ENCODE measurements around the gene PDXK.
A peak's percentile ranks its signal among the peaks of the same experiment; 100 is the strongest.

PDXK gene

GRCh38 chr21:43723648-43724047 lies 4.7 kb downstream of the PDXK start:
- no peak for DNase-seq

GRCh38 chr21:43726686-43727518 lies 8.0 kb downstream of the PDXK start:
- peak in 3 of 51 donors; percentile 22 to 62 (median 33) for DNase-seq

- DNase-seq: peak in 14 of 51 donors; percentile 25 to 62 (median 40)
Measured at GRCh38 chr21:43727519-43728153, 8.7 kb downstream of the PDXK start.

- DNase-seq: peak in 4 of 51 donors; percentile 48 to 61 (median 52)
Measured at GRCh38 chr21:43728154-43728466, 9.2 kb downstream of the PDXK start.

- peak; percentile 38 to 95 (median 85) for DNase-seq
Measured at GRCh38 chr21:43728467-43729390, 9.8 kb downstream of the PDXK start.

GRCh38 chr21:43731476-43731875 lies 12.5 kb downstream of the PDXK start:
- DNase-seq: peak in 1 of 51 donors; percentile 59

- DNase-seq: peak in 22 of 51 donors; percentile 24 to 66 (median 40)
Measured at GRCh38 chr21:43731891-43732711, 13.2 kb downstream of the PDXK start.

GRCh38 chr21:43733060-43733459 lies 14.1 kb downstream of the PDXK start:
- DNase-seq: no peak

- DNase-seq: peak in 8 of 51 donors; percentile 16 to 70 (median 36)
Measured at GRCh38 chr21:43733529-43734071, 14.7 kb downstream of the PDXK start.

- no peak for DNase-seq
Measured at GRCh38 chr21:43734131-43734927, 15.4 kb downstream of the PDXK start.

- DNase-seq: peak in 9 of 51 donors; percentile 23 to 62 (median 42)
Measured at GRCh38 chr21:43734928-43735229, 15.9 kb downstream of the PDXK start.

GRCh38 chr21:43735236-43736091 lies 16.5 kb downstream of the PDXK start:
- no peak for DNase-seq

- DNase-seq: no peak
Measured at GRCh38 chr21:43736224-43736883, 17.4 kb downstream of the PDXK start.

GRCh38 chr21:43737158-43737950 lies 18.4 kb downstream of the PDXK start:
- no peak for DNase-seq

GRCh38 chr21:43739621-43740435 lies 20.9 kb downstream of the PDXK start:
- no peak for DNase-seq

- peak in 34 of 51 donors; percentile 29 to 86 (median 60) for DNase-seq
Measured at GRCh38 chr21:43740497-43741156, 21.7 kb downstream of the PDXK start.

Data from hypothalamus (tissue), 51 donors.